Globus pallidus (tissue), 1 donor: Measurements from ENCODE around the gene BBIP1.

ENCODE experiments used
- DNase-seq: peaks from one replicate; pipeline ENCODE4 v3.0.0-alpha.2; 2015; ENCODE audit warnings: low spot score

BBIP1 gene

GRCh38 chr10:110861930-110862649 is 56.9 kb downstream of the BBIP1 start:
- no peak for DNase-seq

DNA sequence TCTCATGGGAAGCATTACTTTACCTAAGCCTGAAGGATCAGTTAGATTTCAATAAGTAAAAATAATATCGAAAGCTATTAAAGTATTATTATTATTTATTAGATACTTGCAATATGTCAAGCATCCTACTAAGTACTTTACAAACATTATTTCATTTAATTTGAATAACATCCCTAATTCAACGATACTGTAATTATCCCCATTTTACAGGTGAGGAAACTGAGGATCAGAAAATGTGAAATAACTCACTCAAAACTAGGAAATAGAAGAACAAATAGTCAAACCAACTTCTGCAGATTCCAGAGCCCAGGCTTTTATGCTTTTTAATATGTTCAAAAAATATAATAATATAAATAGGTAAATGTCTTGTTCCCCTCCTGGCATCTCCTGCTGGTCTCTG is 57.5 kb downstream of the BBIP1 start:
- no peak for DNase-seq

DNA sequence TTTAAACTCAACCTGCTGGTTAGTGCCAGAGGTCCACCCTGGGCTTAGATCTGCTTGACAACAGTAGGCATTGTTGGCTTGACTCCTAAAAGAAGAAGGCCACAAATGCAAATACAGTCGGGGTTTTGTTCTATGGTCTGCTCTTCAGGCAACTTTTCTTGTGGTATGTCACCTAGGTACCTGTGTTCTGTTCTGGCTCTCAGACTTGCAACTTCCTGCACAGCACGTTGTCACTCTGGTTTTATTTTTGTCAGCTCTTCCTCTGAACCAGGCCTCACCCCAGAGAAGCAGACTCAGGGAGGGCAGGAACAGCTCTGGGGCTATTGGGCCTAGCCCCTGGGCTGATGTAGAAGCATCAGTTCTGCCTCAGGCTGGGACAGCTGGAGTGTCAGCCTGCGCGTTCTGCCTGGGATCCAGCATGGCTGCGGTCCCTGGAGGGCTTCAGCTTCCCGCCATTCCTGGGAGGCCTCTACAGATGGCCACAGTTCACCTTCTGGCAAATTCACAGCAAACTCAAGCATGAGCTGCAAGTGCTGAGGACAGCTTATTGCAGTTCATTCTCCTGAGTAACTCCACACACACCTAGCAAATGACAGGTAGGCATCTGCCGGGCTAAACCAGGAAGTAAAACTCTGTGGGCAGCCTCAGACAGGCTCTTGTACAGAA is 58.3 kb downstream of the BBIP1 start:
- DNase-seq: no peak

DNA sequence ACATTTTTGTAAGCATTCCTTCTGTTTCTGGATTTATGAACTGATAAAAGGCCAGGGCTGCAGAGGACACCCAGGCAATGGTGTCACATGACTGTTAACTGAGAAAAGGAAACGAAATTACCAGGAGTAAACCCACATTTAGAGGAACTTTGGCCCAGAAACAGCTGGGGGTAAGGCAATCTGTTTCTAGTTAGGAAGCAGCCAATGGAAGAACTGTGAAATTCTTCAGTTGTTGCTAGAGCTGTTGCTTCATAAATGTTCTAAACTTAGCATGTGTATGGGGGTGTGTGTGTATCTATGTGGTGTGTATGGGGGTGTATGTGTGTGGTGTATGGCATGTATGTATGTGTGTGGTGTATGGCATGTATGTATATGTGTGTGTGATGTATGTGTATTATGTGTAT is 59.0 kb downstream of the BBIP1 start:
- DNase-seq: peak; percentile 41

- peak; percentile 20 for DNase-seq
Observed at GRCh38 chr10:110859206-110859972, 59.6 kb downstream of the BBIP1 start.

- no peak for DNase-seq
Observed at GRCh38 chr10:110858297-110858934, 60.6 kb downstream of the BBIP1 start.

DNA sequence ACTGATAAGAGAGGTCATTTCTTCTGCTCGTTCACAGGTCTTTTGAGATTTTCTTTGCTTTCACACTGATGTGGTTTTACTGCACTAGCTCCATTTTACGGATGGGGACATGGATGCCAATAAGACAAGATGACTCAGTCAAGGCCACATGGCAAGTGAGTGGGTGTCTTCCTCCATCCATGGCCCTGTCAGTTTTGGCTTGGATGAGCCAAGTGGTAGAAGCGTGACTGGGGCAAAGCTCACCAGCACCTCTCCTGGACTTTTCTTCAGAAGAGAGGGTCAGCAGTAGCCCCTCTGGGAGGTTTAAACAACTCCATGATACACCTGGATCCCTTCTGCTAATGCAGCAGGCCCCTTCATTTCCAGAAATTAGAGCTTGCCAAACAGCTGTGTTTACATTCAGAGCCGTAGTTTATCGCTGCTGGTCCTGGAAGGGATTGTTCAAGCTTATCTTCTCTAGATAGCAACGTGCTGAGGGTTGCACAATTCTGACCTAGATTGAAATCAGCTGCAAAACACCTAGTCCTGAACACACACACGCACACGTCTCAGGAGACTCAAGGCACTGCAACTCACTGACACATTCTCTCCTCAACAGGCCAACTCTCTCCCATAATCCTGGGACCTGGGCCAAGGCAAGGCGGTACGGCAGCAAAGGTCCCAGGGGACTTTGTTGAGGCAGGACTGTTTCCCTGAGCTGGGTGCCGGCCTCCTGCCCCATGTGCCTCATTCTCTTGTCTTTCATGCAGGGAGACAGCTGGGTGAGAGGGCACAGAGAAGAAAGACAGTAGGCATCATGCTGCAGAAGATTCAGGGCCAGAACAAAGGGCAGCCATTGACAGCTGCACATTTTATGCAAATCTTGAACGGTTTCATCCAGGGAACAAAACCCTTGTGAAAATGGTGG is 61.5 kb downstream of the BBIP1 start:
- DNase-seq: peak; percentile 75

DNA sequence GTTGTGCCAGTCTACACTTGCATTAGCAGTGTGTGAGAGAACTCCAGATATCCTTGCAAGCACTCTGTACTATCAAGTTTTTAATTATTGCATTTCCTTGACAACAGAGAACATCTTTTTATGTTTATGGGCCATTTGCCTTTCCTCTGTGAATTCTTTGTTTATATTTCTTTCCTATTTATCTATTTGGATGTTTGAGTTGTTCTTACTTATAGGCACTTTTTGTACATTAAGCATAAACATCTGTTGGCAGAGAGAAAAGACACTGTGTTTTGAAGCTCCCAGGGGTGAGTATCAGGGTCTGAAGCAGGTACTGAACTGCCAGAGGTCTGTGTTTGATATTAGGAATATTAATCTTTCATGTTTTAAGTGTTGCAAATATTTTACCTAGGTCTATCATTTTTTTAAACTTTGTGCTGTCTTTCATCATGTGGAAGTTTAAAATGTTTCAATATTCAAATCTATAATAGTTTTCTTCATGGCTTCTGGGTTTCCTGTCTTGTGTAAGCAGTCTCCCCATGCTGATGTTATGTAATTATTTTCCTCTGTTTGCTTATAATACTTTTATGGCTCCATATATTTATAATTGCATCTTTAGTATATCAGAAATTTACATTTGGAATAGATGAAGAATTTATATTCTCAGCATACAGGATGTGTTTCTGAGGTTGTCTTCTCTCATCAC is 64.9 kb downstream of the BBIP1 start:
- no peak for DNase-seq

DNA sequence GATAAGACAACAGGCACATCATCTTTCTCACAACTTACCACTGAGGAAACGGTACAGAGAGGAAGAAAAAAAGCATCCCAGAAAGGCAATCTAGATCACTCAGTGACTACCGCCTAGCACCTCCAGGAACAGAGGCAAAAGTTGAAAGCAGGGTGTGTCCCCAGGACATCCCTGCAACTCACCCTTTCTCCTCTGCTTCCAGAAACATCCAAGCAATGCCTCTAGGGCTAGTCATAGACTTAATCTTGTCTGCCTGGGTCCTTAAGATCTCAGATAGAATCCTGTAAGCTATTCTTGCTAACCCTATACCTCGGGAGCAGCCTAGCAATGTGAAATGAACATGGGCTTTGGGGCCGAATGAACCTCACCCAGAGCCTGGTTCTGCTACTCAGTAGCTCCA is 66.0 kb downstream of the BBIP1 start:
- DNase-seq: no peak

GRCh38 chr10:110852255-110852896 is 66.6 kb downstream of the BBIP1 start:
- DNase-seq: no peak

GRCh38 chr10:110851020-110851612 is 67.9 kb downstream of the BBIP1 start:
- DNase-seq: no peak

DNA sequence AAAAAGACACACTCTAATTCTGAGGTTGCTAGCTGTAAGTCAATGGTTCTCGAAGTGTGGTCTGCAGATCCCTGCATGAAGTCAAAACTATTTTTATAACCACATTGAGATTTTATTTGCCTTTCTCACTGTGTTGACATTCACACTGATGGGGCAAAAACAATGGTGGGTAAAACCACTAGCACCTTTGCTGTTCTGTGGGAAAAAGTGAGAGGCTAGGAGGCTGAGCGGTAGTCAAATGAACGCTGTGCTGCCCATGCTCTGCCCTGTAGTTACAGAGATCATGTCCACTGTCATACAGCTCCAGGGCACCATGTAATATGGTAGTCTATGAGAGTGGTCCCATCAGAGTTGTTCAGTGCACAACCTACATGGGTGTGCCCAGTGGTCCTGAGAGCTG is 68.9 kb downstream of the BBIP1 start:
- no peak for DNase-seq
